ENCODE measurements around the gene TRAF3IP3. TPM values are rescaled to one million over a fixed set of nuclear protein-coding genes. Genes with fewer than 3 reads are reported as not detected.

TRAF3IP3 gene
- total and polyA plus RNA-seq, 5 donors from 2014 or later: 450 to 594 (median 496) TPM

DNA sequence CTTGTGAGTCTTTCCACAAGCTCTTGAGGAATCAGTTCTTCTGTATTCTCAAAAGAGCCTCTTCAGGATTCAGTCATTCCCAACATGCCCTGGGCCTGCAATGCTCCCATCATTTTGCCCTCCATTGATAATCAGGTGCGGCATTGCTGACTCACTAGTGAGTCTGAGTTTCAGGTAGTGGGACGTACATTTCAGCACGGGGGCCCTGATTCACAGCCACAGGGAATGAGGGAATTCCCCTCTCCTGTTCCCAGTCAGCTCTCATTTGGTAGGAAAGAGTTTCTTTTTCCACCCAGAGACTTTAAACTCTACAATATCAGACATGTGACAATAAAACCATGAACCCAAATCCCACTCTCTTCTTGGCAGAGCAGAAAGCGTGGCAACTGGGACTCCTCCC lies 53.8 kb downstream of the TRAF3IP3 start:
- Mint-ChIP-seq H3K9me3 (peaks cover 0 to 1% (median 0%) of the 10 kb centered on the region in 7 donors), H3K27me3 (peaks cover 8% of the 10 kb centered on the region), H3K4me3 (no peak overlapping the region), H3K4me1 (peaks cover 0 to 10% (median 3%) of the 10 kb centered on the region in 4 donors), H3K27ac (no peak overlapping the region), H3K36me3 (no peaks in the 10 kb centered on the region)
- no peaks in the 10 kb centered on the region for H3K36me3 ChIP-seq (ENCODE audit: control insufficient read depth, insufficient read depth, low read length)
- H3K27ac ChIP-seq (ENCODE audit: insufficient read depth, low read length, poor library complexity, severe bottlenecking): no peak overlapping the region
- no peak overlapping the region for H3K4me3 ChIP-seq (ENCODE audit: low read depth, low read length)
- peaks cover 2% of the 10 kb centered on the region for H3K27me3 ChIP-seq (ENCODE audit: control insufficient read depth, insufficient read depth, low read length)
- H3K4me1 ChIP-seq (ENCODE audit: control insufficient read depth, insufficient read depth, low read length, poor library complexity, severe bottlenecking): peaks cover 6% of the 10 kb centered on the region
- no peaks in the 10 kb centered on the region for H3K9me3 ChIP-seq (ENCODE audit: control insufficient read depth in 2 of 2, low read length in 2 of 2)
- DNase-seq: no peak
- ATAC-seq (ENCODE audit: low read depth in 2 of 2): no peak

- H3K27me3 Mint-ChIP-seq: peaks cover 11% of the 10 kb centered on the region
- H3K9me3 Mint-ChIP-seq: peaks cover 0 to 1% (median 0%) of the 10 kb centered on the region in 7 donors
- Histone ChIP-seq H3K9me3 (ENCODE audit: control insufficient read depth in 2 of 2, low read length in 2 of 2) (no peaks in the 10 kb centered on the region), H3K4me3 (ENCODE audit: low read depth, low read length) (no peak overlapping the region), H3K27me3 (ENCODE audit: control insufficient read depth, insufficient read depth, low read length) (peaks cover 2% of the 10 kb centered on the region), H3K36me3 (ENCODE audit: control insufficient read depth, insufficient read depth, low read length) (no peaks in the 10 kb centered on the region), H3K27ac (ENCODE audit: insufficient read depth, low read length, poor library complexity, severe bottlenecking) (no peak overlapping the region), H3K4me1 (ENCODE audit: control insufficient read depth, insufficient read depth, low read length, poor library complexity, severe bottlenecking) (peaks cover 2% of the 10 kb centered on the region)
- no peaks in the 10 kb centered on the region for H3K36me3 Mint-ChIP-seq
- H3K27ac Mint-ChIP-seq: no peak overlapping the region
- H3K4me3 Mint-ChIP-seq: no peak overlapping the region
- no peak for DNase-seq
- peaks cover 0 to 8% (median 3%) of the 10 kb centered on the region in 4 donors for H3K4me1 Mint-ChIP-seq
- no peak for ATAC-seq (ENCODE audit: low read depth in 2 of 2)
Measured at GRCh38 chr1:209810783-209811182, 54.9 kb downstream of the TRAF3IP3 start.

DNA sequence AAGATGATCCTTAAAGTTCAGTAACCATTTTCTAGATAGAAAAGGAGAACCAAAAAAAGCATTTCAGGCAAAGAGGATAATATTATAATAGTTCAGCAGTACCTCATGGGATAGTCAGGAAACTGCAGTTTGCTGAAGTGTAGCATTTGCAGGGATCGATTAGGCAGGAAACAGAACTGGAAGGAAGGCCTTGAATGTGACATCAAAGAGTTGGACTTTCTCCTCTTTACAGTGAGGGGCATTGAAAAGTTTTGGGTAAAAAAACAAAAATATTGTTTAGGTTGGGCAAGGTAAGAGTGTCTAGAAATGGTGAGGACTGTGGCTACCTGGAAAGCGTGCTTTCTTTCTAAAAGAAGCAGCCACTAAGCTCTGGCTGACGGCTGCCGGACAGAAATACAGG lies 58.0 kb downstream of the TRAF3IP3 start:
- Histone ChIP-seq H3K27me3 (ENCODE audit: control insufficient read depth, insufficient read depth, low read length) (peaks cover 5% of the 10 kb centered on the region), H3K4me1 (ENCODE audit: control insufficient read depth, insufficient read depth, low read length, poor library complexity, severe bottlenecking) (no peaks in the 10 kb centered on the region), H3K27ac (ENCODE audit: insufficient read depth, low read length, poor library complexity, severe bottlenecking) (no peak overlapping the region), H3K4me3 (ENCODE audit: low read depth, low read length) (no peak overlapping the region), H3K9me3 (ENCODE audit: control insufficient read depth in 2 of 2, low read length in 2 of 2) (no peaks in the 10 kb centered on the region), H3K36me3 (ENCODE audit: control insufficient read depth, insufficient read depth, low read length) (no peaks in the 10 kb centered on the region)
- Mint-ChIP-seq H3K27ac (no peak overlapping the region), H3K4me3 (no peak overlapping the region), H3K4me1 (peaks cover 0 to 2% (median 0%) of the 10 kb centered on the region in 4 donors), H3K36me3 (no peaks in the 10 kb centered on the region), H3K9me3 (peaks cover 0 to 1% (median 0%) of the 10 kb centered on the region in 7 donors), H3K27me3 (peaks cover 21% of the 10 kb centered on the region)
- ATAC-seq (ENCODE audit: low read depth in 2 of 2): no peak
- no peak for DNase-seq

DNA sequence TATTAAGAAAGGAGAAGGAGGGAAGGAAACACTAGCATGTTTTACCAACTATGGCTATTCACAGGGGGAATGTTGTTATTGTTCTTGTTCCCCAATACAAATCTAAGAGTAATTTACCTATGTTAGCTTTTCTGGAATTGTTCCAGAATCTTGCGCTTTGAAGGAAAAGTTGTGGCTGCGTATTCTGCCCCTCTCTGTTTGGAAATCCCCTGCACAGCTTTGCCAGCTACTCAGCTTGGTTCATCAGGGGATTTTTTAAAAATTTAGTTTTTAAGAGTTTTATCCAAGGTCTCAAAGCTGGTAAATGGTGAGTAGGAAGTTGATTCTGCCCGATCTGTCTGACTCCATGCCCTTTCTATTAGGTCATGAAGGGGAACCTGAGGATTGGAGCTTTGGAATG lies 59.6 kb downstream of the TRAF3IP3 start:
- H3K27me3 Mint-ChIP-seq: peaks cover 25% of the 10 kb centered on the region
- peaks cover 0 to 2% (median 0%) of the 10 kb centered on the region in 4 donors for H3K4me1 Mint-ChIP-seq

DNA sequence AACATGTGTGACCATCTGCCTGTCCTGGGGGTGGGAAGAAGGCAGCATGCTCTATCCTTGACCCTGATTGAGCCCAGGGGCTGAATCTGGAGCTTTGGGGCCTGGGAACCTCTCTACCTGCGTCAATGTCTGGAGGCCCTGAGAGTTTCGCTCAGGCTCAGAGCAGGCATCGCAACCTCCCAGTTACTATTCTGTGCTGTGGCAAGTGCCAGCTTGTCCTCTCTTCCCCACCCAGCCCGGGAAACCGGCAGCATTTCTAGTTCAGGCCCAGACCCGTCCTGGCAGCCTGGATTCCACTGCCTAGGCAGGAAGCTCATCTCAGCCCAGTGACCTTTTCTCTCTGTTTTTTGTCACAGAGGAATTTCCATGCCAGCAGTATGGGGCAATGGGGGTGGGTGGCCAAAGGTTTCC lies 60.1 kb downstream of the TRAF3IP3 start:
- DNase-seq (no peak), ATAC-seq (ENCODE audit: low read depth in 2 of 2) (no peak)
- Mint-ChIP-seq H3K4me3 (no peak overlapping the region), H3K27me3 (peaks cover 30% of the 10 kb centered on the region), H3K9me3 (peaks cover 0 to 1% (median 0%) of the 10 kb centered on the region in 7 donors), H3K4me1 (peaks cover 0 to 2% (median 0%) of the 10 kb centered on the region in 4 donors), H3K36me3 (no peaks in the 10 kb centered on the region), H3K27ac (no peak overlapping the region)
- no peaks in the 10 kb centered on the region for H3K4me1 ChIP-seq (ENCODE audit: control insufficient read depth, insufficient read depth, low read length, poor library complexity, severe bottlenecking)
- H3K4me3 ChIP-seq (ENCODE audit: low read depth, low read length): no peak overlapping the region
- H3K27me3 ChIP-seq (ENCODE audit: control insufficient read depth, insufficient read depth, low read length): peaks cover 17% of the 10 kb centered on the region
- H3K27ac ChIP-seq (ENCODE audit: insufficient read depth, low read length, poor library complexity, severe bottlenecking): no peak overlapping the region
- H3K36me3 ChIP-seq (ENCODE audit: control insufficient read depth, insufficient read depth, low read length): no peaks in the 10 kb centered on the region
- H3K9me3 ChIP-seq (ENCODE audit: control insufficient read depth in 2 of 2, low read length in 2 of 2): no peaks in the 10 kb centered on the region

More for the DNA sequence above, 59.6 kb downstream of the TRAF3IP3 start:
- Histone ChIP-seq H3K9me3 (ENCODE audit: control insufficient read depth in 2 of 2, low read length in 2 of 2) (no peaks in the 10 kb centered on the region), H3K36me3 (ENCODE audit: control insufficient read depth, insufficient read depth, low read length) (no peaks in the 10 kb centered on the region), H3K4me1 (ENCODE audit: control insufficient read depth, insufficient read depth, low read length, poor library complexity, severe bottlenecking) (no peaks in the 10 kb centered on the region), H3K4me3 (ENCODE audit: low read depth, low read length) (no peak overlapping the region), H3K27ac (ENCODE audit: insufficient read depth, low read length, poor library complexity, severe bottlenecking) (no peak overlapping the region), H3K27me3 (ENCODE audit: control insufficient read depth, insufficient read depth, low read length) (peaks cover 14% of the 10 kb centered on the region)
- Mint-ChIP-seq H3K4me3 (no peak overlapping the region), H3K9me3 (peaks cover 0 to 1% (median 0%) of the 10 kb centered on the region in 7 donors), H3K36me3 (no peaks in the 10 kb centered on the region), H3K27ac (no peak overlapping the region)
- ATAC-seq (ENCODE audit: low read depth in 2 of 2): no peak
- DNase-seq: no peak

DNA sequence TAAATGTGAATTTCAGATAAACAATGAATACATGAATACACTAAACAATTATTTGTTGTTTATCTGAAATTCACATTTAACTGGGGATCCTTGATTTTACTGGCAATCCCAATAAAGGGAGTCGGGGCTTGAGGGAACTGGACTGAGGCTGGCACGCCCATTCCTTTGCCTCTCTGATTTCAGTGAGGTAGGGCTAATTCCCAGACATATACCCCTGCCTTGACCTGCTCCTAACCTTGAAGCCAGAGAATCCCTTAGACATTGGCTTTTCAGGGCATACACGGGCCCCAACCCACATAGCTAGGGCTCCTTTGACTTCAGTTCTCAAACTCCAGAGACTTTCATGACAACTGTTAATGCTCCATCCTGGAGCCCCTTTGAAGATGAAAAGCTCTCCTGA lies 61.1 kb downstream of the TRAF3IP3 start:
- H3K36me3 ChIP-seq (ENCODE audit: control insufficient read depth, insufficient read depth, low read length): no peaks in the 10 kb centered on the region
- DNase-seq (no peak), ATAC-seq (ENCODE audit: low read depth in 2 of 2) (no peak)
- peaks cover 37% of the 10 kb centered on the region for H3K27me3 Mint-ChIP-seq
- H3K27ac ChIP-seq (ENCODE audit: insufficient read depth, low read length, poor library complexity, severe bottlenecking): no peak overlapping the region
- no peak overlapping the region for H3K27ac Mint-ChIP-seq
- H3K9me3 Mint-ChIP-seq: peaks cover 0 to 1% (median 0%) of the 10 kb centered on the region in 7 donors
- no peak overlapping the region for H3K4me3 Mint-ChIP-seq
- no peak overlapping the region for H3K4me3 ChIP-seq (ENCODE audit: low read depth, low read length)
- H3K4me1 Mint-ChIP-seq: peaks cover 0 to 2% (median 0%) of the 10 kb centered on the region in 4 donors
- peaks cover 24% of the 10 kb centered on the region for H3K27me3 ChIP-seq (ENCODE audit: control insufficient read depth, insufficient read depth, low read length)
- H3K4me1 ChIP-seq (ENCODE audit: control insufficient read depth, insufficient read depth, low read length, poor library complexity, severe bottlenecking): no peaks in the 10 kb centered on the region
- no peaks in the 10 kb centered on the region for H3K36me3 Mint-ChIP-seq
- H3K9me3 ChIP-seq (ENCODE audit: control insufficient read depth in 2 of 2, low read length in 2 of 2): no peaks in the 10 kb centered on the region

GRCh38 chr1:209817691-209818090 lies 61.8 kb downstream of the TRAF3IP3 start:
- H3K27me3 ChIP-seq (ENCODE audit: control insufficient read depth, insufficient read depth, low read length): peaks cover 27% of the 10 kb centered on the region
- ATAC-seq (ENCODE audit: low read depth in 2 of 2) (no peak), DNase-seq (no peak)
- no peaks in the 10 kb centered on the region for H3K4me1 ChIP-seq (ENCODE audit: control insufficient read depth, insufficient read depth, low read length, poor library complexity, severe bottlenecking)
- Mint-ChIP-seq H3K27ac (no peak overlapping the region), H3K36me3 (no peaks in the 10 kb centered on the region), H3K9me3 (peaks cover 0 to 1% (median 0%) of the 10 kb centered on the region in 7 donors), H3K4me3 (no peak overlapping the region), H3K27me3 (peaks cover 40% of the 10 kb centered on the region), H3K4me1 (peaks cover 0 to 4% (median under 1%) of the 10 kb centered on the region in 4 donors)
- H3K27ac ChIP-seq (ENCODE audit: insufficient read depth, low read length, poor library complexity, severe bottlenecking): no peak overlapping the region
- H3K36me3 ChIP-seq (ENCODE audit: control insufficient read depth, insufficient read depth, low read length): no peaks in the 10 kb centered on the region
- H3K9me3 ChIP-seq (ENCODE audit: control insufficient read depth in 2 of 2, low read length in 2 of 2): no peaks in the 10 kb centered on the region
- no peak overlapping the region for H3K4me3 ChIP-seq (ENCODE audit: low read depth, low read length)

- H3K27me3 Mint-ChIP-seq: peaks cover 47% of the 10 kb centered on the region
Measured at GRCh38 chr1:209819058-209819457, 63.2 kb downstream of the TRAF3IP3 start.

More at GRCh38 chr1:209819058-209819457, 63.2 kb downstream of the TRAF3IP3 start:
- Mint-ChIP-seq H3K36me3 (no peaks in the 10 kb centered on the region), H3K9me3 (peaks cover 0 to 1% (median 0%) of the 10 kb centered on the region in 7 donors), H3K27ac (no peak overlapping the region), H3K4me3 (no peak overlapping the region), H3K4me1 (peaks cover 6 to 12% (median 8%) of the 10 kb centered on the region in 4 donors)
- no peak for ATAC-seq (ENCODE audit: low read depth in 2 of 2)
- no peak overlapping the region for H3K27ac ChIP-seq (ENCODE audit: insufficient read depth, low read length, poor library complexity, severe bottlenecking)
- no peaks in the 10 kb centered on the region for H3K9me3 ChIP-seq (ENCODE audit: control insufficient read depth in 2 of 2, low read length in 2 of 2)
- no peak for DNase-seq
- no peaks in the 10 kb centered on the region for H3K4me1 ChIP-seq (ENCODE audit: control insufficient read depth, insufficient read depth, low read length, poor library complexity, severe bottlenecking)
- H3K36me3 ChIP-seq (ENCODE audit: control insufficient read depth, insufficient read depth, low read length): no peaks in the 10 kb centered on the region
- H3K4me3 ChIP-seq (ENCODE audit: low read depth, low read length): no peak overlapping the region
- H3K27me3 ChIP-seq (ENCODE audit: control insufficient read depth, insufficient read depth, low read length): peaks cover 27% of the 10 kb centered on the region
